PC-3 (cell line): Measurements from ENCODE around the gene GP1BB. TPM values are rescaled to one million over a fixed set of nuclear protein-coding genes. Genes with fewer than 3 reads are reported as not detected.

Experiments
- ATAC-seq: fragments of 200-7000 bp; cut with Tn5 transposase; 2 replicates; pipeline ENCODE4 v1.9.1; 2020; ENCODE audit warnings: mild to moderate bottlenecking, moderate library complexity
- BruUV-seq: library from RNA; stranded (reverse); fragments of 400-500 nt; replicated peaks from 2 replicates; lab custom pipeline; 2021; lab: Mats Ljungman, UMichigan
- CTCF ChIA-PET: fragments of 300-600 bp; sonication (Branson Sonifier 250); formaldehyde crosslinking; loops from one replicate; lab custom pipeline; 2022; ENCODE audit warnings: antibody characterized with exemption; lab: Charles Lee
- POLR2A ChIA-PET: fragments of 300-600 bp; sonication (Branson Sonifier 250); formaldehyde crosslinking; loops from one replicate; lab custom pipeline; 2022; ENCODE audit warnings: antibody characterized with exemption; ENCODE audit not compliant: unreplicated experiment; lab: Charles Lee
- DNase-seq: peaks from one replicate; pipeline ENCODE4 v3.0.0-alpha.2; 2015
- H2AFZ ChIP-seq: fragments of 300-600 bp; sonication (generic); 2 replicates; pipeline ENCODE4 v1.6.0; 2016; ENCODE audit warnings: antibody characterized with exemption, low read length
- H3F3A ChIP-seq: fragments of 300-600 bp; sonication (generic); one replicate; pipeline ENCODE4 v1.6.0; 2017; ENCODE audit warnings: antibody characterized with exemption, low read length, control low read depth, mild to moderate bottlenecking; ENCODE audit not compliant: unreplicated experiment
- H3K27ac ChIP-seq: fragments of 300-600 bp; sonication (generic); 2 replicates; pipeline ENCODE4 v1.5.1; 2016; ENCODE audit warnings: mild to moderate bottlenecking, low read length
- H3K27me3 ChIP-seq: fragments of 300-600 bp; sonication (generic); 2 replicates; pipeline ENCODE4 v1.6.1; 2016; ENCODE audit warnings: low read length, mixed read lengths
- H3K36me3 ChIP-seq: fragments of 300-600 bp; sonication (generic); 2 replicates; pipeline ENCODE4 v1.6.1; 2016; ENCODE audit warnings: low read depth, mixed run types, low read length, mixed read lengths
- H3K4me1 ChIP-seq: fragments of 300-600 bp; sonication (generic); 2 replicates; pipeline ENCODE4 v1.5.1; 2016; ENCODE audit warnings: low read length; ENCODE audit not compliant: insufficient read depth
- H3K4me2 ChIP-seq: fragments of 300-600 bp; sonication (generic); 2 replicates; pipeline ENCODE4 v1.6.0; 2016; ENCODE audit warnings: low read length
- H3K4me3 ChIP-seq: fragments of 300-600 bp; sonication (generic); 2 replicates; pipeline ENCODE4 v1.5.1; 2016; ENCODE audit warnings: mild to moderate bottlenecking, low read length, mixed read lengths
- H3K79me2 ChIP-seq: fragments of 300-600 bp; sonication (generic); 2 replicates; pipeline ENCODE4 v1.6.1; 2017; ENCODE audit warnings: low read length, mixed read lengths
- H3K9ac ChIP-seq: fragments of 300-600 bp; sonication (generic); 2 replicates; pipeline ENCODE4 v1.6.0; 2016; ENCODE audit warnings: mild to moderate bottlenecking, low read length
- H3K9me2 ChIP-seq: fragments of 300-600 bp; sonication (generic); replicated peaks from 2 replicates; pipeline ENCODE4 v1.6.1; 2016; ENCODE audit warnings: mixed run types, low read length, mixed read lengths
- H3K9me3 ChIP-seq: fragments of 300-600 bp; sonication (generic); 2 replicates; pipeline ENCODE4 v1.6.1; 2016; ENCODE audit warnings: low read length, mixed read lengths
- H4K20me1 ChIP-seq: fragments of 300-600 bp; sonication (generic); 2 replicates; pipeline ENCODE4 v1.6.1; 2016; ENCODE audit warnings: low read length, mixed read lengths
- EZH2 ChIP-seq: fragments of 300-600 bp; sonication (generic); IDR thresholded peaks from one replicate; pipeline ENCODE4 v1.6.1; 2017; ENCODE audit warnings: antibody characterized with exemption, mild to moderate bottlenecking, low read length; ENCODE audit not compliant: unreplicated experiment
- EZH2phosphoT487 ChIP-seq: fragments of 300-600 bp; sonication (generic); IDR thresholded peaks from 2 replicates; pipeline ENCODE4 v1.6.1; 2018; ENCODE audit warnings: mild to moderate bottlenecking, antibody characterized with exemption, low read length, borderline replicate concordance
- intact Hi-C: fragments of 100-400 bp; cut with micrococcal nuclease; formaldehyde crosslinking; loops from 2 replicates; pipeline ENCODE4 v1.9.0; 2023
- total RNA-seq: library from RNA; depleted of rRNA; stranded (reverse); fragments of >200 nt; gene quantifications from 2 replicates; pipeline ENCODE4 v1.2.3, GENCODE V29; 2014
- TF ChIP-seq, protein P1 (sequence below): fragments of 300-600 bp; sonication (generic); conservative IDR thresholded peaks from 2 replicates; pipeline ENCODE4 v1.5.1; 2017; ENCODE audit warnings: antibody characterized with exemption, low read depth, mild to moderate bottlenecking, low read length

The GP1BB gene
- total RNA-seq, 1 experiment from 2014 or later = 0.80 TPM

DNA sequence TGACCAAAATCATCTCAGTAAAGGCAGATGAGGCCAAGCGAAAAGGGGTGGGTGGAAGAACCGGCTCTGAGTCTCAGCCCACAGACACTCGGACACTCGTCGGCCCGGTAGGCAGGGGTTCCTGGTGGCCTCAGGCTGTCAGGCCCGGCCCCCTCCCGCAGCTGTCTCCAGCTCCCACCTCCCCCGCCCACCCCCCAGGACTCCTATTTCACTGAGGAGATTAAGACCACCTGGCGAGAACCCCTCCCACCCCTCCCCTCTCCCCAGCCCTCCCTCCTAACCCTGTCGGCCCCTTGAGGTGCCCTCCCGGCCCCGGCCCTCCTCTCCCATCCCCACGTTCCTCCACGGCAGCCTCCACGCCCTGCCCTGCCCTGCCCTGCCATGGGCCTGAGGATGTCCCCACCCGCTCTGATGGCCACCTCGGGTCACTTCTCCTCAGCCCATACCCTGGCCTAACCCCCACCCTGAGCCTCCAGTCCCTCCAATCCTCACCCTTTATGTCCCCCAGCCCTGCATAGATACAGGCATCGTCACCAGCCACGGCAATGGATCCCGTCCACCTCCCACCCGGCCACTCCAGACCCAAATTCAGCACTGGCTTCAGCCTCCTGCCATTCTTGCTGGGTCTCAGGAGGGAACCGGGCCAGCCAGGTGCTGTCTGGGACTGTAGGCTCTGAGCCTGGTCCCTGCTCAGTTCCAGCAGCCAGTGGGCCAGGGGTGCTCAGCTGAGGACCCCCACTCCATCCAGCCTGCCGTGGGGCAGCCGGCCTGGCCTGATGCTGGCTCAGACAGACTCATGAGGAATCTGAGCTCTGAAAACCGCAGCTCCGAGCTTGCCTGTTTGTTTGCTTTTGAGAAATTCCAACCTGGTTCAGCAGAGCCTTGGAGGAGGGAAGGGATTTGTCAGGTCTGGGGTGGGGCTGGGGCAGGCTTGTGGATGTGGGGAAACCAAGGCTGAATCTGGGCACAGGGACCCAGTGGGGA is 27.5 kb downstream of the GP1BB start:
- peaks cover 11% of the 10 kb centered on the region for H3K4me1 ChIP-seq
- peak overlapping the region; percentile 65 for H3K4me2 ChIP-seq
- no peaks in the 10 kb centered on the region for H3K9me2 ChIP-seq
- H2AFZ ChIP-seq = peak overlapping the region; percentile 53
- no peak overlapping the region for H3K4me3 ChIP-seq
- ATAC-seq (peak; percentile 87), DNase-seq (peak; percentile 66)
- intact Hi-C loops = no loop called here
- no TSS peak for BruUV-seq
- no peak for TF ChIP-seq EZH2
- no peak overlapping the region for H3K27ac ChIP-seq
- CTCF ChIA-PET = interaction anchor here (0.6 kb wide), 2 partner anchors 133 to 149 kb away, joined by 4 read pairs; no protein-coding TSS in a partner anchor
- POLR2A ChIA-PET = no interaction called here
- no peaks in the 10 kb centered on the region for H3K79me2 ChIP-seq
- no peaks in the 10 kb centered on the region for H3K36me3 ChIP-seq
- H3K9me3 ChIP-seq = no peaks in the 10 kb centered on the region
- H3K9ac ChIP-seq = no peak overlapping the region
- no peaks in the 10 kb centered on the region for H4K20me1 ChIP-seq
- no peaks in the 10 kb centered on the region for H3K27me3 ChIP-seq
- H3F3A ChIP-seq = no peaks in the 10 kb centered on the region

DNA sequence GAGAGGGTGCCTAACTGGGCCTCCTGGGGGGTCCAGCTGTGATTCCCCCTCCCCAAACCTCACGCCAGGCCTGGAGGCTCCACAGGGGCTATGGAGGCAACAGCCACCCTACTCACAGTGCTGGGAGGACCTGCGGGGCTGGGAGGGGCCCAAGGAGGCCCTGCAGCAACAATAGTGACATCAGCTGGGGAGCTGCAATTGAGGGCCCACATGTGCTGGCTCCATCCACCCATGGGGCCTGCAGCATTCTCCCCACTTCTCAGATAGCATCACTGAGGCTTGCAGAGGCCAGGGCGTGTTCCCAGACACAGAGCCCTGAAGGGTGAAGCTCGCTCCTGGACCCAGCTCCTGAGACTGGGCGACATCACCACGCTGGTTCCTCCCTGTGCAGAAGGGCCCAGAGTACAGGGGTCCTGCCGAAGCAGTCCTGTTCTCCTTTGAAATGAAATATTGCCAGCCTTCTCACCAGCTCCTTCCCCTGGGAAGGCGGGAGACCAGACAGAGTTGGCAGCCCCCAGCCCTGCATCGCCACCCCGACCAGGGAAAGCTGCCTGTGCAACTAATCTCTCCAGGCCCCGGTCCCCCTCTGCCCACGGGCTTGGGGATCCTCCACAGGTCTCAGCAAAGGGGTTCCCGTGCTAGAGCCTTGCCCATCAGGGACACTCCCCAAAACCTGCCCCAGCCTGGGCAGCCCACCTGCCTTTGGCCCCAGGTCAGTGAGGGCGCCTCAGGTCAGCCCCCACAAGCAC is 28.3 kb downstream of the GP1BB start:
- TF ChIP-seq EZH2 = no peak
- TF ChIP-seq, protein P1, sequence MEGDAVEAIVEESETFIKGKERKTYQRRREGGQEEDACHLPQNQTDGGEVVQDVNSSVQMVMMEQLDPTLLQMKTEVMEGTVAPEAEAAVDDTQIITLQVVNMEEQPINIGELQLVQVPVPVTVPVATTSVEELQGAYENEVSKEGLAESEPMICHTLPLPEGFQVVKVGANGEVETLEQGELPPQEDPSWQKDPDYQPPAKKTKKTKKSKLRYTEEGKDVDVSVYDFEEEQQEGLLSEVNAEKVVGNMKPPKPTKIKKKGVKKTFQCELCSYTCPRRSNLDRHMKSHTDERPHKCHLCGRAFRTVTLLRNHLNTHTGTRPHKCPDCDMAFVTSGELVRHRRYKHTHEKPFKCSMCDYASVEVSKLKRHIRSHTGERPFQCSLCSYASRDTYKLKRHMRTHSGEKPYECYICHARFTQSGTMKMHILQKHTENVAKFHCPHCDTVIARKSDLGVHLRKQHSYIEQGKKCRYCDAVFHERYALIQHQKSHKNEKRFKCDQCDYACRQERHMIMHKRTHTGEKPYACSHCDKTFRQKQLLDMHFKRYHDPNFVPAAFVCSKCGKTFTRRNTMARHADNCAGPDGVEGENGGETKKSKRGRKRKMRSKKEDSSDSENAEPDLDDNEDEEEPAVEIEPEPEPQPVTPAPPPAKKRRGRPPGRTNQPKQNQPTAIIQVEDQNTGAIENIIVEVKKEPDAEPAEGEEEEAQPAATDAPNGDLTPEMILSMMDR = no peak
- TF ChIP-seq EZH2phosphoT487 = no peak
- no TSS peak for BruUV-seq
- CTCF ChIA-PET = interaction anchor here (0.6 kb wide), 1 partner anchor 132 kb away, joined by 4 read pairs; no protein-coding TSS in a partner anchor

DNA sequence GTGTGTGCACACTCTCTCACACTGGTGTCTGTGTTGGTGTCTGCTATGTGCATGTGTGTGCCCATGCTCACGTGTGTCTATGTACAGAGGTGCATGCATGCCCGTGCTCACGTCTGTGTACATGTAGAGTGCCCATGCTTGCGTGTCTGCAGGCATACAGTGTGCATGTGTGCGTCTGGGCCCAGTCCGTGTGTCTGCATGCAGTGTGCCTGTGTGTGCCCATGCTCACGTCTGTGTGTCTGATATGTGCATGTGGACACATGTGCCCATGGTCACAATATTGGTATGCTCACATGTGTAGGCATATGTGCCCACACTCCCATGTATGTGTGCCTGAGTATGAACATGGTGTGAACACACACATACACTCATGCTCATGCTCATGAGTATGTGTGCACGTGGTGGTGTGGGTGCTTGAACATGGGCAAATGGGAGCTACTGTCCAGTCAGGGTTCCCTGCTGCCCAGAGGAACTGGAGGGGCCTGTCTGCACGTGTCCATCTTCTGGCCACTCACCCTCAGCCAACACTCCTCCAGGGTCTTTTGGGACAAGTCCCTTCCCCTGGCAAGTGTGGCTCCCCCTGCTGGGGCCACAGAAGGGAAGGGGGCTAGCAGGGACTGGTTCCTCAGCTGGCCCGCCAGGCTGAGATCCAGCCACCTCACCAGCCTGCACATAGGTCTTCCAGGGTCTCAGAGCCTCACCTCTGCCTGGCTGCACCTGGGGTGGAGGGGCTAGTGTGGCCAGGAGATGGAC is 29.9 kb downstream of the GP1BB start:
- TF ChIP-seq EZH2 (no peak), EZH2phosphoT487 (no peak)
- TF ChIP-seq, protein P1 = peak; percentile 27; the same call in 1 of the 2 replicates
- CTCF ChIA-PET = no interaction called here

More for the DNA sequence above, 28.3 kb downstream of the GP1BB start:
- no peak overlapping the region for H3K4me3 ChIP-seq
- H3K79me2 ChIP-seq = no peaks in the 10 kb centered on the region
- H3K4me2 ChIP-seq = peak overlapping the region; percentile 65; the same call in 1 of the 2 replicates
- no peaks in the 10 kb centered on the region for H4K20me1 ChIP-seq
- intact Hi-C loops = no loop called here
- peaks cover 11% of the 10 kb centered on the region for H3K4me1 ChIP-seq
- no peak overlapping the region for H3K27ac ChIP-seq
- H3K27me3 ChIP-seq = no peaks in the 10 kb centered on the region
- ATAC-seq (peak; percentile 7; the same call in 1 of the 2 replicates), DNase-seq (peak; percentile 4)
- POLR2A ChIA-PET = interaction anchor here (0.5 kb wide), 1 partner anchor 128 kb away, joined by 4 read pairs; no protein-coding TSS in a partner anchor
- H3K9ac ChIP-seq = no peak overlapping the region
- H3K9me3 ChIP-seq = no peaks in the 10 kb centered on the region
- no peaks in the 10 kb centered on the region for H3K36me3 ChIP-seq
- no peaks in the 10 kb centered on the region for H3F3A ChIP-seq
- H2AFZ ChIP-seq = peak overlapping the region; percentile 53; the same call in 1 of the 2 replicates
- no peaks in the 10 kb centered on the region for H3K9me2 ChIP-seq

More for the DNA sequence above, 29.9 kb downstream of the GP1BB start:
- no peak overlapping the region for H3K27ac ChIP-seq
- H3K27me3 ChIP-seq = no peaks in the 10 kb centered on the region
- H3F3A ChIP-seq = no peaks in the 10 kb centered on the region
- H4K20me1 ChIP-seq = no peaks in the 10 kb centered on the region
- DNase-seq (no peak), ATAC-seq (no peak)
- no peak overlapping the region for H3K4me2 ChIP-seq
- H3K36me3 ChIP-seq = no peaks in the 10 kb centered on the region
- no peak overlapping the region for H2AFZ ChIP-seq
- no peaks in the 10 kb centered on the region for H3K9me3 ChIP-seq
- no peak overlapping the region for H3K9ac ChIP-seq
- intact Hi-C loops = no loop called here
- POLR2A ChIA-PET = no interaction called here
- H3K9me2 ChIP-seq = no peaks in the 10 kb centered on the region
- no TSS peak for BruUV-seq
- peaks cover 11% of the 10 kb centered on the region for H3K4me1 ChIP-seq
- H3K4me3 ChIP-seq = no peak overlapping the region
- no peaks in the 10 kb centered on the region for H3K79me2 ChIP-seq
